Superior temporal gyrus (tissue), 1 donor: ENCODE data around the gene AS3MT.
"Not testable (repeated sequence)": the region's sequence is repeated elsewhere in the genome, so short reads cannot be mapped to it uniquely, and the experiment has no call there.

ENCODE experiments used
- DNase-seq: peaks from one replicate; pipeline ENCODE4 v3.0.0-alpha.2; 2016; ENCODE audit errors: extremely low spot score

Gene AS3MT

DNA sequence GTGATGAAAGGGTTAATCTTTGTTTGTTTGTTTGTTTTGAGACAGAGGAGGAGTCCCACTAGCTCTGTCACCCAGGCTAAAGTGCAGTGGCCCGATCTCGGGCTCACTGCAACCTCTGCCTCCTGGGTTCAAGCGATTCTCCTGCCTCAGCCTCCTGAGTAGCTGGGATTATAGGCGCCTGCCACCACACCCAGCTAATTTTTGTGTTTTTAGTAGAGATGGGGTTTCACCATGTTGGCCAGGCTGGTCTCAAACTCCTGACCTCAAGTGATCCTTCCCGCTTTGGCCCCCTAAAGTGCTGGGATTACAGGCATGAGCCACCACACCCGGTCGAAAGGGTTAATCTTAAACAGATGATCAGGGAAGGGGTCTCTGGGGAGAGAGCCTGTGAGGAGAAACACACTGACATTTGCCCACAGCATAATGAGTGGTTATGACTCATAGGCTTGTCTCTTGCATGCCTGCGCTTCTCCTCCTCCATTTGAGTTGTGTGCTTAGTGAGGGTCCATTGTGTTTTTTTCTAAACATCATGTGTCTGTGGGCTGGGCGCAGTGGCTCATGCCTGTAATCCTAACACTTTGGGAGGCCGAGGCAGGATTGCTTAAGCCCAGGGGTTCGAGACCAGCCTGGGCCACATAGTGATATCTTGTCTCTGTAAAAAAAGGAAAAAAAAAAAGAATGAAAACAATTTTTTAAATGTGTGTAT lies 13.4 kb upstream of the AS3MT start:
- not testable (repeated sequence) for DNase-seq

DNA sequence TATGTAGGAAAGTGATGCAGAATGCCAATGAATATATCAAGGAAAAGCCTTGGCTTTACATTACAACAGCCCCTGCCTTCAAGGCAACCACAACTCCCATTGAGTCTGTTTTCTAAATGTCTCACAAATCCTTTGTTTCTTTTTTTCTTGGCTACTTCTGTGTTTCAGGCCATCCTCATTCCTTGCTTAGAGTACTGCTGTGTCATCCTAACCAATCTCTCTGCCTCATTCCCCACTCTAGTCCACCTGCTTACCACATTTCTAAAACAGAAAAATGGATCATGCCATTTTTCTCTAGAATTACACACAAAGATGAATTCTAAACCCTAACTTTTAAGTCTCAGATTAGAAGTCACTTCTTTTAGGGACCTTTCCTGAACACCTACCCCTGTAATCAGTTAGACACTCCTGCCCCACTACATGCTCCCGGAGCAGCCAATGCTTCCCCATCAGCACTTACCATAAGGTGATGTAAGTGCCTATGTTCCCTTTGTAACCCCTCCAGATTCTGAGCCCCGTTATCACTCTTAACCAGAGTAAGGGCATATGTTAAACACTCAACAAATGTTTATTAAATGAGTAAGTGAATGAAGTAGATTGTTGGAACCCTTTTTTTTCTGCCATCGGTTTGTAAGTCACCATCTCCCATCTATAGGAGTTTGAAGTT lies 12.4 kb upstream of the AS3MT start:
- DNase-seq = no peak

DNA sequence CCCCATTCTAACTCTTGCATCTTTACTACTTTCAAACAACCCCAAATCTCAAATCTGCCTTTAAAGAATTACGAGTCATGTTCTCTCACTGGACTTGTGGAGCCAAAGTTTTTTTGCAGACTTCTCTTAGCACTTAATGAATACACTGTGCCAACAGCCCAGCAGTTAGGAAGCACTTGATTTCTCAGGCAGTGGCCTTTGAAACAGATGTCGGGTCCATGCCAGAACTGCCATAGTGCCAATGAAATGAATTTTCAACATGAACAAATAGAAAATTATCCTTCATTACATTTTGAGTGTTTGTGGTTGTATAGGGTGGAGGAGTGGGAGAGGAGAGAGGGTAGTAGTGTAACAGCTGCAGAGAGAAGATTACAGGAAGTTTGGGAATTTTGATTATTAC lies 9.4 kb upstream of the AS3MT start:
- no peak for DNase-seq

DNA sequence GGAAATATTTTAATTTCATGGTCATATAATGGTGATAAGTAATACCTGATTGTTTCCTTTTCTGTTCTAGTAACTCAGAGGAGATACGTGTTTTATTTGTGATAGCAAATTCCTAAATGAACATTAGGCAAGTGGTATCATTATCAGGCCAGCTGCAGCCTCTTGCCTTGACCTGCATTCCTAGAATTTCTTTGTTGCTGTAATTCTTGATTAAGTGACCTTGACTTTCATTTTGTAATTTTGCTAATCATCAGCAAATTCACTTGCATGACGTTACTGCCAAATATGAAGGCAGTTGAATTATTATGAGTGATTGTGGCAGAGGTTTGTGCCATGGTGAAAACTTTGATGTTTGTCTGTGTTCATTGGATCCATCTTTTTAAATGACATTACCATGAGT lies 5.6 kb upstream of the AS3MT start:
- no peak for DNase-seq

DNA sequence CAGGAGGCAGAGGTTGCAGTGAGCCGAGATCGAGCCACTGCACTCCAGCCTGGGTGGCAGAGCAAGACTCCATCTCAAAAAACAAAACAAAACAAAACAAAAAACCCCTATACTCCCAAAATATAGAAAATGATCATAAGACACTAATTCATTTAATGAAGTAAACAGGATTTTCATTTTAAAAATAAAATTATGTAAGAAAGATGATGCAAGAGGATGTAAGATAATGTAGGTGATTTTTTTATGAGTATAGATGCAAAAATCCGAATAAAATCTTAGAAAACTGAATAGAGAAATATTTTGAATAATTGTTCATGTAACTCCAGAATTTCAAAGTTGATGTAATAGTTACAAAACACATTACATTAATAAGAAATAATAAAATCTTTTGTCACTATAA lies 3.6 kb upstream of the AS3MT start:
- no peak for DNase-seq

DNA sequence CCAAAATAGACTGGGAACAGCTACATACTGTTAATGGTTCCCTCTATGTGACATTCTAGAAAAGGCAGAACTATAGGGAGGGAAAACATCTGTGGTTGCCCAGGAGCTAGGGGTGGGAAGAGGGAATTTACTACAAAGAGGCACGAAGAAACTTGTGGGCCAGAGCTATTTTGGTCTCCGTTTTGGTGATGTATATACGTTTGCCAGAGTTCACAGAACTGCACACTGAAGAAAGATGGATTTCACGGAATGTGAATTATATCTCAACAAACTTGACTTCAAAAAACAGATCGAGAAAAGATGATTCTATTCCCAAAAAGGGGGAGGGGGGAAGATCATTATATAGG lies 386 bp upstream of the AS3MT start:
- DNase-seq = peak; percentile 34

DNA sequence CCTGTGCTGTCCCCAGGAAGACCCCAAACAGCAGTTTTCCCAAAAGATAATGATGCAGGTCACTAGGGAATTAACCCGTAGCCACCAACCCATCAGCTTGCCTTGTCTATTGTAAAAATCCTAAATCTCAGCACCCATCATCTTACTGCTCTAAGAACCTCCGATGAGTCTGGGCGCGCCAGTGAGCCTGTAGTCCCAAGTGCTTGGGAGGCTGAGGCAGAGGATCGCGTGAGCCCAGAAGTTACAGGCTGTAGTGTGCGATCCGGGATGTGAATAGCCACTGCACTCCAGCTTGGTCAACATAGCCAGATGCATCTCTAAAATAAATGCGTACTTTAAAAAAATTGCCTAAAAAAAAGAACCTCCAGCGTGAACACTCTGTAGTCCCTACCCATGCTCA lies 951 bp downstream of the AS3MT start:
- no peak for DNase-seq

DNA sequence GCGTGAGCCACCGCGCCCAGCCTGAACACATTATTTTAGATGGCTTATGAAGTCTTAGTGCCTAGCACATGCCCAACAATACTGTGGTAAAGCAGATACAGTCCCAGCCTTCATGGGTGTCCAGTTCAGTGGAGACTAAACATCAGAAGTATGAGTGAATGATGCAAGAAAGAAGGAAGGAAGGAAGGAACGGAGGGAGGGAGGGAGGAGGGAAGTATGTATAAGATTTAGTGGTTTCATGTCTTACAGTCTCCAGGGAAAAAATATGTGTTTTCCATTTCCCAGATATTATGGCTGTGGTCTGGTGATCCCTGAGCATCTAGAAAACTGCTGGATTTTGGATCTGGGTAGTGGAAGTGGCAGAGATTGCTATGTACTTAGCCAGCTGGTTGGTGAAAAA lies 2.9 kb downstream of the AS3MT start:
- no peak for DNase-seq

DNA sequence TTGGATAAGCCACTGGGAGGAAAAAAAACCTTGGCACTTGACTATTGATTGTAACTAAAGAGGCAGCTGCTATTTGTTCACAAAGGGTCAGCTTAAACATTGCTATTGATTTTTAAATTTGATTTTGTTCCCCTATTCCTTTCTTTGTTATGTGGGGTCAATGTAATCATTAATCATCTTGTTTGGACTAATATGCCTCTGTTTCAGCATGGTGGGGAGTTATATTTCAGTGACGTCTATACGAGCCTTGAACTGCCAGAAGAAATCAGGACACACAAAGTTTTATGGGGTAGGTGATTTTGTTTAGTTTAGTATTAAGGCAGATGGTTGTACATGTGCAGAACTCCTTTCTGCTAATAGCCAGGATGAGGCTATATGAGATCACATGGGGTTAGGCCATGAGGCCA lies 7.5 kb downstream of the AS3MT start:
- no peak for DNase-seq

DNA sequence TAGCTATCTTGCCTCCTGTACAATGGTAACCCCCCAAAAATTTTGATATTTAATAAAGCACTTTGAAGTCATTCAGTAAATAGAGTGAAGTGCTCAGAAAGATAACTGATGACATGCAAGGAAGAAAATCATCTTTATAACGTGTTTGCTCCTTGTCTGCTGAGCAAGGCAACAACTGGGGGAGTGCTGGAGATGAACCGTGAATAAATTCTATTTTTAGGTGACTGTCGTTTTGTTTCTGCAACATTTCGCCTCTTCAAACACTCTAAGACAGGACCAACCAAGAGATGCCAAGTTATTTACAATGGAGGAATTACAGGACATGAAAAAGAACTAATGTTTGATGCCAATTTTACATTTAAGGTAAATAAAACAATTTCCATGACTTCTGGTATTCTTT lies 9.4 kb downstream of the AS3MT start:
- no peak for DNase-seq

DNA sequence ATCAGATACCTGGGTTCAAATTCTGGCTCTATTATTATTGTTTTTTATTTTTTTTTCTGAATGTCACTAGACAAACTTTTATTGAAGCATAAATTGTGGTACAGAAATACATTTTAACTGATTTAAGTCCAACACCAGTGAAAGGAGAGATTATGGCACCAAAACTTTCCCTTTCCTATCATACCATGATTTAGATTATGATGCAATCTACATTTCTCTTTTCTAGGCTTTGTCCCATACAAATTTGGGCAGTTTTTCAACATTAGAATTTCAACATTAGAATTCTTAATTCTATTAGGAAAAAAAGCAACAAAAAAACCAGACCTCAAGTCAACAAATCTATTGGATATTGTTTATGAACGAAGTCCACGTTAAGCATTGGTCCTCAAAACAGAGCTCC lies 11.0 kb downstream of the AS3MT start:
- no peak for DNase-seq

DNA sequence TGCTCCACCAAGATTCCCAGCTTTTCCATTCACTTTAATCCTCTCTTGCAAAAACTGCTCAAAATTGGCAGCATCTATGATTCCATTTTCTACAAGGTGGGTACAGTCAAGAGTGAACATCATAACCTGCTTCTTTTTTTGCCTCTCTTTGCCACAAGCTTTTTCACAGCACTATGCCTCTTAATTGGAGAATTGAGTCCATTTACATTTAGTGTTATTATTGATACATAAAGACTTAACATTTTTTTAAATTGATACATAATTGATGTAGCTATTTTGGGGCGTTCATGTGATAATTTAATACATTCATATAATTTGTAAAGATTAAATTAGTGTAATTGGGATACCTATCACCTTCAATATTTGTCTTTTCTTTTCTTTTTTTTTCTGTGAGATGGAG lies 18.8 kb downstream of the AS3MT start:
- DNase-seq = no peak

DNA sequence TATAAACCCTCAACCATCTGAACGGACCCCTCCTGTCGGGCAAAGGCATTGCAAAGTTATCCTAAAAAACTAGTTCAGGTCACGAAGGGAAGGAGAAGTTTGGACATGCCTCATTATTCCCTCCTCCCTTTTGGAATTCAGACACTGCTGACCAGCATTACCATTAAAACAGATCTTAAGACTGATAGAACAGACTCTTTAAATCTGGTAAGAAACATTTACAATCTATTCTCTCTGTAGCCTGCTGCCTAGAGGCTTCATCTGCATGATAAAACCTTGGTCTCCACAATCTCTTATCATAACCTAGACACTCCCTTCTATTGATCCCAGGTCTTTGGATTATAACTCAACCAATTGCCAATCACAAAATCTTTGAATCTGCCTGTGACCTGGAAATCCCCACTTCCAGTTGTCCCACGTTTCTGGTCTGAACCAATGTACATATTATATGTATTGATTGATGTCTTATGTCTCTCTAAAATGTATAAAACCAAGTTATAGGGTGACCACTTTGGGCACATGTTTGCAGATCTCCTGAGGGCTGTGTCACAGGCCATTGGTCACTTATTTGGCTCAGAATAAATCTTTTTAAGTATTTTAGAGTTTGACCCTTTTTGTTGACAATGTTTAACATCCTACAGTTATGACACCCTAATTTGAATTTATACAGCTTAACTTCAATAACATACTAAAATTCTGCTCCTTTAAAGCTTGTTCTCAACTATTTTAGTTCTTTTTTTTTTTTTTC lies 25.4 kb downstream of the AS3MT start:
- no peak for DNase-seq

DNA sequence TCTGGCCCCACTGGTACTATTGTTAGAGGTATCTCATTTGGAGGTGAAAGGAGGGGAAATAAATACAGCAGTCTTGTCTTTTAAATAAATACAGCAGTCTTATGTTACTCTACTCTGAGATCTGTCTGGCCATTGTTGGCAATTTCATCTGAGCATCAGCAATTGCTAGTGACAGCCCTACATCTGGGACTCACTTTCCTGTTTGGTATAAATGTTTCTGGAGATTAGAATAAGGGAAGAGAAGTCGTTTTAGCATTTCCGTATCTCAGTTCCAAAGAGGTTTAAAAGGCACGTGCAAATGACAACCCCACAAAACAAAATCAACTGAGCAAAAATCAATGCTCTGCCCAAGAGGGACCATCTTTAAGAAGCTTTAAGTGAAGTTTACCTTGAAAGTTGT lies 30.7 kb downstream of the AS3MT start:
- no peak for DNase-seq

DNA sequence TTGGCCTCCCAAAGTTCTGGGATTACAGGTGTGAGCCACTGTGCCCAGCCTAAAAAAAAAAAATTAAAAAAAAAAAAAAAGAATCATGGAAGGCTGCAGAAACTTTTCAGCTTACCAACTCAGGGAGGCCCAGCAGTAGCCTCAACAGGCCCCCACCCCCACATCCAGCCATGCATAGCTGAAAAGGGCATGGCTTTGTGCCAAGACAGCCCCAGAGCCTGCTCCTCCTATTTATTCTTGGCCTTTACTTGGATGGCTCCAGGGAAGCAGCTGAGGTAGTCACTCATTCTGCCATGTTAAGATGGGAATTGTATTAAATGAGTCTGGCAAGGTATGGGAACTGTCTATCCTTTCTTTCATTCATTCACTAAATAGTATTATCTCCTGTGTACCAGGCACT lies 35.1 kb downstream of the AS3MT start:
- DNase-seq = no peak

DNA sequence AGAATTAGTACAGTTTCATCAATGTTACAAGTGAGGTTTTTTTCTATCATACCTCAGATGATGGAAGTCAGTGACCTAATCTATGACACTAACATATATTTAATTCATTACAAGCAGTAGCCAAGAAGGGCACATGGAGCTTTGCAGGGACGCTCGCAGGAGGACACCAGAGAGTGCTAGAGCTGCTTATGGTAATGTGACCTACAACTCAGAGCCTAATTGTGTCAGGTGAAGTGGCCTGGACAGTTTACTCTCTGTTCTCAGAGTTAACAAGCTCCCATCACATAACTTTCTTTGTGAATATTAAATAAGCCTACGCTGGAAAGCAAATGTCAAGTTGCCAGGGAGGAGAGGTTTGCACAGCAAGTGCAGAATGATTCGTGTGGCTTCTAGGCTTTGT lies 37.2 kb downstream of the AS3MT start:
- DNase-seq = no peak

DNA sequence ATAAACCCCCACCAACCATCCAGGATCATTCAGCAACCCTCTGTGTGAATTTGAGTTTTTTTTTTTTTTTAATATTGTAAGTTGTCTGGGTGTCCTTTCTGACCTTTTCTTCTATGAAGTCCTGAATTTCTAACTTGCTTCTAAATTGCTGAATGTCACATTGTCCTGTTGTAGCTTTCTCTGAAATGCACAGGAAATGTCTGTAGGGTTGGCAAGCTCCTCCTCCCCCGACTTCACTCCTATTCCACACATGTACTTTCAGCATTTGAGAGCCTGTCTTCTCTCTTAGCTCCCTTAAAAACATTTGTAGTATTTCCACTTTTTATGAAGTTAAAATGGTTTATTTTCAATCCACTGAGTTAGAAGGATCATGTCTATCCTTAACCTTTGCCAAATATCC lies 45.5 kb downstream of the AS3MT start:
- no peak for DNase-seq

DNA sequence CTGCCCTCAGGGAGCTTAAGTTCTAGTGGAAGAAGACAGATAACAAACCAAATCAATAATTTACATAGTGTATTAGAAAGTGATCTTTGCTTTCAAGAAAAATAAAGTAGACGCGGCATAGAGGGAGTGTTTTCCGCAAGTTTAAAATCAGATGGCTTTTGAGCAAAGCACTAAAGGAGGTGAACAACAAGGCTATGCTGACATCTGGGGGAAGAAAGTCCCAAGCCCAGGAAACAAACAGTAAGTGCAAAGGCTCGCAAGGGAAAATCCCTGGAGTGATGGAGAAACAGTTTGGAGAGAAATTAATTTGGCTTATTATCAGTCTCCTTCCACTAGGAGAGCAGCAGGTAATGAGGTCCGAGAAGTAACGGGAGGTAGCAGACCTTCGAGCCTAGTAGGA lies 46.9 kb downstream of the AS3MT start:
- no peak for DNase-seq

DNA sequence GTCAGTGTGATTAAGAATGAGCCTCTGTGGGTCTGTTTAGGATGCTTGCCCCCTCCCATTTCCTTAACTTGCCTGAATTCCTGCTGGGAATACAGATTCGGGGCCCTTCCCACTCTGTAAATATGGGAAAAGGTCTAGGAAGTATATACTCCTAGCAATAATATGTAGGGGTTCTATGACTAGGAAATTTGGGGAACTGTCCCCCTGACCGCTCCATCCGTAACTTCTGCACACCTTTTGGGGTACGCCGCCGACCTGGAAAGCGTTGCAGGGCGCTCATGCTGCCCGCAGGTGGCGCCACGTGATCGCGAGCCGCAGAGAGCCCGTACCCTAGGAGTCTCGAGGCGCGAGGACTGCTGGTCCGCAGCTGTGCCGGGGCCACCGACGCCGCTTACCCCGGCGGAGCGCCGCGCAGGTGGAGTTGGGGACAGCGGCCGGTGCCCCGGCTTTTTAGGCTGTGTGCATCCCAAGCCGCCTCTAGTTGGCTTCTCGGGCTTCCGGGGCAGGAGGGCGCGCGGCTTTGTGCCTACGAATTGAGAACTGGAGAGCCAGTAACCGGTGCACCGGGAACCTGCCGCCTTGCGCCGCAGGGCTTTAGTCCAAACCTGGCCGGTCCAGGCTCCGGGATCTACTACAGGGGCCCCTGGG lies 48.2 kb downstream of the AS3MT start:
- peak; percentile 86 for DNase-seq

DNA sequence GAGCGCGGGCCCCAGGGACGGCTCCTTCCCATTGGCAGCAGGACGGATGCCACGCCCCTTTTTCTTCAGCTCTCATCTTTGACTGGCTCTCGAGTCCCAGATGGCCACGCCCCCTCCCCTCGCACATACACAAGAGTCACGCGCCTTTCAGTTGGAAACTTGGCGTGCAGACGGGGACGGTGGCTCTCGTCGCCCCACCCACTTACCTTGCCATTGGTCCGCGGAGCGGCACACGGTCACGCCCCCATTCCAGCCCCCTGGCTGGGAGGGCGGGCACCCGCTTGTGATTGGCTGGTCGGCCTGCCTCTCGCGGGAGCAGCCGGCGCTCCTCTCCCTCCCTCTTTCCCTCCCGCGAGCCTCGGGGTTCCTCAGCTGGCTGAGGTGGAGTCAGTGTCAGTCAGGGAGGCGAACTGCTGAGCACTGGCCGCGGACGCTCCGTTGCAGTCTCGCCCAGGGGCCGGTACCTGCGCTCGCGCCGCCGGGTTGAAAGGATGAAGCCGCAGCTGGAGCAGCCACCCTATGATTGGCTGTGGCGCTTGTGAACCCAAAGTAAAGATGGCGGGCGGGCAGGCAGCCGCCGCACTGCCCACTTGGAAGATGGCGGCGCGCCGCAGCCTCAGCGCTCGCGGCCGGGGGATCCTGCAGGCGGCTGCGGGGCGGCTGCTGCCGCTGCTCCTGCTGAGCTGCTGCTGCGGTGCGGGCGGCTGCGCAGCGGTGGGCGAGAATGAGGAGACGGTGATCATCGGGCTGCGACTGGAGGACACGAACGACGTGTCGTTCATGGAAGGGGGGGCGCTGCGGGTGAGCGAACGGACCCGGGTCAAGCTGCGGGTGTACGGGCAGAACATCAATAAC lies 48.9 kb downstream of the AS3MT start, which contains the start of gene CNNM2:
CNNM2 (plus strand) TSS at position 333 of the 855 bp plus-strand sequence; CDS start at position 520, 187 bp downstream.
- DNase-seq = peak; percentile 100

DNA sequence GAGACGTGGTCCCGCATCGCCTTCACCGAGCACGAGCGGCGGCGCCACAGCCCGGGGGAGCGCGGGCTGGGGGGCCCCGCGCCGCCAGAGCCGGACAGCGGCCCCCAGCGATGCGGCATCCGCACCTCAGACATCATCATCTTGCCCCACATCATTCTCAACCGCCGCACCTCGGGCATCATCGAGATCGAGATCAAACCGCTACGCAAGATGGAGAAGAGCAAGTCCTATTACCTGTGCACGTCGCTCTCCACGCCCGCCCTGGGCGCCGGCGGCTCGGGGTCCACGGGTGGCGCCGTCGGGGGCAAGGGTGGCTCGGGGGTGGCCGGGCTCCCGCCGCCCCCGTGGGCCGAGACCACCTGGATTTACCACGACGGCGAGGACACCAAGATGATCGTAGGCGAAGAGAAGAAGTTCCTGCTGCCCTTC lies 49.6 kb downstream of the AS3MT start:
- no peak for DNase-seq
